ENCODE data around the gene RBBP4. TPM values are rescaled to one million over a fixed set of nuclear protein-coding genes. Genes with fewer than 3 reads are reported as not detected.
A peak's percentile ranks its signal among the peaks of the same experiment; 100 is the strongest.

Gene RBBP4
- total and polyA plus RNA-seq, 2 of the 13 experiments (the other 11 are each of a cell fraction or from before 2014, with no cell fraction given) = 64.4 to 166 TPM

DNA sequence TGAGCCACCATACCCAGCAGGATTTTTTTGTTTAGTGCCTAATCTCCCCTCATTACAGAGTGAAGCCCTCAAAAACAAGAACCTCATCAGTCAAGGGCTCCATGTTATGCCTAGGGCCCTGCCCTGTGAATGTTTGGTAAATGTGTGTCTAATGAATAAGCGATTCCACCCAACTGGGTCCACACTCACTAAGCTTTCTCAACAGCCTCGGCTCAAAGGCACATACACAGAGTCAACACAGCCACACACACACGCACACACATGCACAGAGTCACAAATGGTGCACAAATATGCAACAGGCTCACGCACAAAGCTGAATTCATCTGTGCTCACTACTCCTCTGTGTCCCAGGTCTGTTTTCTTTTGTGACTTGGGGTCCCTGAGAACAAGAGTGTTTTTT lies 63.3 kb downstream of the RBBP4 start (continued):
- TF ChIP-seq, protein P1, sequence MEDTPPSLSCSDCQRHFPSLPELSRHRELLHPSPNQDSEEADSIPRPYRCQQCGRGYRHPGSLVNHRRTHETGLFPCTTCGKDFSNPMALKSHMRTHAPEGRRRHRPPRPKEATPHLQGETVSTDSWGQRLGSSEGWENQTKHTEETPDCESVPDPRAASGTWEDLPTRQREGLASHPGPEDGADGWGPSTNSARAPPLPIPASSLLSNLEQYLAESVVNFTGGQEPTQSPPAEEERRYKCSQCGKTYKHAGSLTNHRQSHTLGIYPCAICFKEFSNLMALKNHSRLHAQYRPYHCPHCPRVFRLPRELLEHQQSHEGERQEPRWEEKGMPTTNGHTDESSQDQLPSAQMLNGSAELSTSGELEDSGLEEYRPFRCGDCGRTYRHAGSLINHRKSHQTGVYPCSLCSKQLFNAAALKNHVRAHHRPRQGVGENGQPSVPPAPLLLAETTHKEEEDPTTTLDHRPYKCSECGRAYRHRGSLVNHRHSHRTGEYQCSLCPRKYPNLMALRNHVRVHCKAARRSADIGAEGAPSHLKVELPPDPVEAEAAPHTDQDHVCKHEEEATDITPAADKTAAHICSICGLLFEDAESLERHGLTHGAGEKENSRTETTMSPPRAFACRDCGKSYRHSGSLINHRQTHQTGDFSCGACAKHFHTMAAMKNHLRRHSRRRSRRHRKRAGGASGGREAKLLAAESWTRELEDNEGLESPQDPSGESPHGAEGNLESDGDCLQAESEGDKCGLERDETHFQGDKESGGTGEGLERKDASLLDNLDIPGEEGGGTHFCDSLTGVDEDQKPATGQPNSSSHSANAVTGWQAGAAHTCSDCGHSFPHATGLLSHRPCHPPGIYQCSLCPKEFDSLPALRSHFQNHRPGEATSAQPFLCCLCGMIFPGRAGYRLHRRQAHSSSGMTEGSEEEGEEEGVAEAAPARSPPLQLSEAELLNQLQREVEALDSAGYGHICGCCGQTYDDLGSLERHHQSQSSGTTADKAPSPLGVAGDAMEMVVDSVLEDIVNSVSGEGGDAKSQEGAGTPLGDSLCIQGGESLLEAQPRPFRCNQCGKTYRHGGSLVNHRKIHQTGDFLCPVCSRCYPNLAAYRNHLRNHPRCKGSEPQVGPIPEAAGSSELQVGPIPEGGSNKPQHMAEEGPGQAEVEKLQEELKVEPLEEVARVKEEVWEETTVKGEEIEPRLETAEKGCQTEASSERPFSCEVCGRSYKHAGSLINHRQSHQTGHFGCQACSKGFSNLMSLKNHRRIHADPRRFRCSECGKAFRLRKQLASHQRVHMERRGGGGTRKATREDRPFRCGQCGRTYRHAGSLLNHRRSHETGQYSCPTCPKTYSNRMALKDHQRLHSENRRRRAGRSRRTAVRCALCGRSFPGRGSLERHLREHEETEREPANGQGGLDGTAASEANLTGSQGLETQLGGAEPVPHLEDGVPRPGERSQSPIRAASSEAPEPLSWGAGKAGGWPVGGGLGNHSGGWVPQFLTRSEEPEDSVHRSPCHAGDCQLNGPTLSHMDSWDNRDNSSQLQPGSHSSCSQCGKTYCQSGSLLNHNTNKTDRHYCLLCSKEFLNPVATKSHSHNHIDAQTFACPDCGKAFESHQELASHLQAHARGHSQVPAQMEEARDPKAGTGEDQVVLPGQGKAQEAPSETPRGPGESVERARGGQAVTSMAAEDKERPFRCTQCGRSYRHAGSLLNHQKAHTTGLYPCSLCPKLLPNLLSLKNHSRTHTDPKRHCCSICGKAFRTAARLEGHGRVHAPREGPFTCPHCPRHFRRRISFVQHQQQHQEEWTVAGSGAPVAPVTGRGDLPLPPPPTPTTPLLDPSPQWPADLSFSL (CRISPR knock-in tag; IDR thresholded peaks at IDR 0.05) = peak; percentile 89
- TF ChIP-seq, protein P2, sequence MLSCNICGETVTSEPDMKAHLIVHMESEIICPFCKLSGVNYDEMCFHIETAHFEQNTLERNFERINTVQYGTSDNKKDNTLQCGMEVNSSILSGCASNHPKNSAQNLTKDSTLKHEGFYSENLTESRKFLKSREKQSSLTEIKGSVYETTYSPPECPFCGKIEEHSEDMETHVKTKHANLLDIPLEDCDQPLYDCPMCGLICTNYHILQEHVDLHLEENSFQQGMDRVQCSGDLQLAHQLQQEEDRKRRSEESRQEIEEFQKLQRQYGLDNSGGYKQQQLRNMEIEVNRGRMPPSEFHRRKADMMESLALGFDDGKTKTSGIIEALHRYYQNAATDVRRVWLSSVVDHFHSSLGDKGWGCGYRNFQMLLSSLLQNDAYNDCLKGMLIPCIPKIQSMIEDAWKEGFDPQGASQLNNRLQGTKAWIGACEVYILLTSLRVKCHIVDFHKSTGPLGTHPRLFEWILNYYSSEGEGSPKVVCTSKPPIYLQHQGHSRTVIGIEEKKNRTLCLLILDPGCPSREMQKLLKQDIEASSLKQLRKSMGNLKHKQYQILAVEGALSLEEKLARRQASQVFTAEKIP (CRISPR knock-in tag; IDR thresholded peaks at IDR 0.05; ENCODE audit: borderline replicate concordance) = no peak
- TF ChIP-seq PHF5A (CRISPR knock-in tag; IDR thresholded peaks at IDR 0.05; ENCODE audit: low read depth, unreplicated experiment) (peak; percentile 83), ZNF281 (CRISPR knock-in tag; IDR thresholded peaks at IDR 0.05; ENCODE audit: borderline replicate concordance) (peak; percentile 47; the same call in 1 of the 2 replicates), NCOR1 (IDR thresholded peaks at IDR 0.05; ENCODE audit: borderline replicate concordance, low read length) (peak; percentile 60; the same call in 1 of the 2 replicates), HOXA3 (CRISPR knock-in tag; IDR thresholded peaks at IDR 0.05) (peak; percentile 76), ARID3A (IDR thresholded peaks at IDR 0.05; ENCODE audit: low read depth, low read length) (peak; percentile 75; the same call in 1 of the 2 replicates), NFE2L2 (IDR thresholded peaks at IDR 0.05; ENCODE audit: low read length) (no peak), SRY (CRISPR knock-in tag; IDR thresholded peaks at IDR 0.05) (no peak), PATZ1 (CRISPR knock-in tag; IDR thresholded peaks at IDR 0.05) (0 out of 2 replicates have a peak, but pooled peaks have one; percentile 42), KAT8 (CRISPR knock-in tag; IDR thresholded peaks at IDR 0.05) (peak; percentile 37; the same call in 1 of the 2 replicates), KLF6 (CRISPR knock-in tag; IDR thresholded peaks at IDR 0.05) (no peak), ZNF737 (CRISPR knock-in tag; IDR thresholded peaks at IDR 0.05; ENCODE audit: borderline replicate concordance) (no peak)
- TF ChIP-seq, protein P3, sequence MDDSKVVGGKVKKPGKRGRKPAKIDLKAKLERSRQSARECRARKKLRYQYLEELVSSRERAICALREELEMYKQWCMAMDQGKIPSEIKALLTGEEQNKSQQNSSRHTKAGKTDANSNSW (CRISPR knock-in tag; IDR thresholded peaks at IDR 0.05; ENCODE audit: borderline replicate concordance) = no peak
